Panc1 (cell line): ENCODE measurements around the gene GPR137B.

Source experiments
- POLR2AphosphoS5 ChIP-seq: IDR thresholded peaks from 2 replicates; pipeline ENCODE4 v1.6.1; 2012; ENCODE audit warnings: mild to moderate bottlenecking, low read depth, low read length, moderate library complexity
- SIN3A ChIP-seq: IDR thresholded peaks from 2 replicates; pipeline ENCODE4 v1.6.1; 2012; ENCODE audit warnings: low read depth, mild to moderate bottlenecking, low read length, moderate library complexity, borderline replicate concordance; ENCODE audit not compliant: insufficient read depth
- TF ChIP-seq, protein P1 (sequence below): fragments of 450-650 bp; IDR thresholded peaks from 2 replicates; pipeline ENCODE4 v1.5.1; 2017; ENCODE audit warnings: mild to moderate bottlenecking

DNA sequence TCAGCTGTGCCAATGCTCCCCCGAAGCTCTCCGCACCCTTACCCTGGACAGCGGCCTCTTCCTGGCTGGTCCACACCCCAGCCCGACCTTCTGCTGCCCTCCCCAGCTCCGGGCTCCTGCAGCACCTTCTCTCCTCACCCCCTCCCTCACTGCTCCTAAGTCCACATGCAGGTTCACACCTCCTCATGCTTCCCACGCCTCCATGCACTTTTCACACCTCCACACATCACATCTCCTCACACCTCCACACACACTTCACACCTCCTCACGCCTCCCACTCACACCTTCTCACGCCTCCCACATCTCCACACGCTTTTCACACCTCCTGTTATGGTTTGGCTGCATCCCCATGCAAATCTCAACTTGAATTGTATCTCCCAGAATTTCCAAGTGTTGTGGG lies 18.9 kb downstream of the GPR137B start:
- TF ChIP-seq, protein P1, sequence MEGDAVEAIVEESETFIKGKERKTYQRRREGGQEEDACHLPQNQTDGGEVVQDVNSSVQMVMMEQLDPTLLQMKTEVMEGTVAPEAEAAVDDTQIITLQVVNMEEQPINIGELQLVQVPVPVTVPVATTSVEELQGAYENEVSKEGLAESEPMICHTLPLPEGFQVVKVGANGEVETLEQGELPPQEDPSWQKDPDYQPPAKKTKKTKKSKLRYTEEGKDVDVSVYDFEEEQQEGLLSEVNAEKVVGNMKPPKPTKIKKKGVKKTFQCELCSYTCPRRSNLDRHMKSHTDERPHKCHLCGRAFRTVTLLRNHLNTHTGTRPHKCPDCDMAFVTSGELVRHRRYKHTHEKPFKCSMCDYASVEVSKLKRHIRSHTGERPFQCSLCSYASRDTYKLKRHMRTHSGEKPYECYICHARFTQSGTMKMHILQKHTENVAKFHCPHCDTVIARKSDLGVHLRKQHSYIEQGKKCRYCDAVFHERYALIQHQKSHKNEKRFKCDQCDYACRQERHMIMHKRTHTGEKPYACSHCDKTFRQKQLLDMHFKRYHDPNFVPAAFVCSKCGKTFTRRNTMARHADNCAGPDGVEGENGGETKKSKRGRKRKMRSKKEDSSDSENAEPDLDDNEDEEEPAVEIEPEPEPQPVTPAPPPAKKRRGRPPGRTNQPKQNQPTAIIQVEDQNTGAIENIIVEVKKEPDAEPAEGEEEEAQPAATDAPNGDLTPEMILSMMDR: no peak
- TF ChIP-seq POLR2AphosphoS5 (no peak), SIN3A (no peak)
